ENCODE data around the gene ZNF566.

Gene ZNF566

DNA sequence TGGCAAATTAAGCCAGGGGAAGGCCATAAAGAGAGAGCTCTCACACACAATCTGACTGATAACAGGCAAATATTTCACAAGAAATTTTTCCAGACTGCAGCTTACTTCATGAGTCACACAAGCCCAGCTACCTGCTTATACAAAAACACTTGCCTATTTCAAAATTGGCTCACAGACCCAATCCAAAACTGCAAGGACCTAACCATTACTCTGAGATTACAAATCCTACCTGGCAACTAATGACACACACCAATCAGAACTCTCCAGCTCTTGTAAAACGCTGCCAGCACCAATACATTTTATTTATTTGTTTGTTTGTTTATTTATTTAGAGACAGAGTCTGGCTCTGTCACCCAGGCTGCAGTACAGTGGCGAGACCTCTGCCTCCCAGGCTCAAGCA, 52.8 kb downstream of the ZNF566 start:
- DNase-seq = no peak

DNA sequence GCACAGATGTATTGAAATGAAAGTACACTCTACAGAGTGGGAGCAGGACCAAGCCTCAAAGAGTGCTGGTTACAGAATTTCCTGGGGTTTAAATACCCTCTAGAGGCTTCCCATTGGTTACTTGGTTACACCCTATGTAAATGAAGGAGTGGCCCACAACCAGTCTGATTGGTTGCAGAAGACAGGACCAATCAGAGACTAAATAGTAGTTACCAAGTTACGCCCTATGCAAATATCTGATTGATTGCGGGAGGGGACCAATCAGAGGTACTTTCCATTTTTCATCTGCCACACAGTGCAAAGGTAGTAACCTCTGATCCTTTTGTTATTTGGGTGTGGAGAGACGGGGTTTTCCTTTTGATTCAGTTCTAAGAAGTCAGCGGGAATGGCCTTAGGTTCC, 65.4 kb downstream of the ZNF566 start:
- no peak for DNase-seq

DNA sequence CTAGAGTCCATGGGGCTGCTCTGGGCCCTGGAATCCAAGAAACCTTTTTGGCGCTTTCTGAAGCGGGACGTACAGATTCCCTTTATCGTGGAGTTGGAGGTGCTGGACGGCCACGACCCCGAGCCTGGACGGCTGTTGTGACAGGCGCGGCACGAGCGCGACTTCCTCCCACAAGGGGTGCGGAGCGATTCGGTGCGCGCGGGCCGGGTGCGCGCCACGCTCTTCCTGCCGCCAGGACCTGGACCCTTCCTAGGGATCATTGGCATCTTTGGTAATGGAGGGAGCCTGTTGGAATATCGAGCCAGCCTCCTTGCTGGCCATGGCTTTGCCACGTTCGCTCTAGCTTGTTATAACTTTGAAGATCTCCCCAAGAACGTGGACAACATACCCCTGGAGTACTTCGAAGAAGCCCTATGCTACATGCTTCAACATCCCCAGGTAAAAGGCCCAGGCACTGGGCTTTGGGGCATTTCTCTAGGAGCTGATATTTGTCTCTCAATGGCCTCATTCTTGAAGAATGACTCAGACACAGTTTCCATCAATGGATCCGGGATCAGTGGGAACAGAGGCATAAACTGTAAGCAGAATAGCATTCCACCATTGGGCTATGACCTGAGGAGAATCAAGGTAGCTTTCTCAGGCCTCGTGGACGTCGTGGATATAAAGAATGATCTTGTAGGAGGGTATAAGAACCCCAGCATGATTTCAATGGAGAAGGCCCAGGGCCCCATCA, 67.4 kb downstream of the ZNF566 start:
- DNase-seq = no peak

DNA sequence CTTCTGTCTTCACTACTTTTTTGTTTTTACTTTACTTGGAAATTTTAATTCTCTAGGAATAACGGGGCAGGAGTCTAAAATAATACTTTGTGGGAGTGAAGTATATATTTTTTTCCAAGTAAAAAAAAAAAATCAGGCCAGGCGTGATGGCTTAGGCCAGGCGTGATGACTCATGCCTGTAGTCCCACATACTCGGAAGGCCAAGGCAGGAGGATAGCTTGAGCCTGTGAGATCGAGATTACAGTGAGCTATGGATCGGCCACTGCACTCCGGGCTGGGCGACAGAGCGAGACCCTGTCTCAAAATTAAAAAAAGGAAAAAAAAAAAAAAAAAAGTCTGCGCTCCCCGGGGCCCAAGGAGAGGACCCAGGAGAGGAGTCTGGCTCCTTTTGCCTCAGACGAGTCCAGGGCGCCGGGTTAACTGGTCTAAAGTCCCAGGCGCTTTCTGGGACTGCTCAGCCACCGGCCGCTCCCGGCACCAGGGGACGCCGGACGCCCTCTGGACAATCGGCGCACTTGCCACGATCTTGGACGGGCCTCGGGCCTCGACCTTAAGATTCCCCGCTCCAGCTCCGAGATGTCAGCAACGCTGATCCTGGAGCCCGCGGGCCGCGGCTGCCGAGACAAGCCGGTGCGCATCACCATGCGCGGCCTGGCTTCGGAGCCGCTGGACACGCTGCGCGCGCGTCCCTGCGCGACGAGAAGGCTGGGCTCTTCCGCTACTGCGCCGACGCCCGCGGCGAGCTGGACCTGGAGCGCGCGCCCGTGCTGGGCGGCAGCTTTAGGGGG, 68.2 kb downstream of the ZNF566 start:
- DNase-seq = no peak

DNA sequence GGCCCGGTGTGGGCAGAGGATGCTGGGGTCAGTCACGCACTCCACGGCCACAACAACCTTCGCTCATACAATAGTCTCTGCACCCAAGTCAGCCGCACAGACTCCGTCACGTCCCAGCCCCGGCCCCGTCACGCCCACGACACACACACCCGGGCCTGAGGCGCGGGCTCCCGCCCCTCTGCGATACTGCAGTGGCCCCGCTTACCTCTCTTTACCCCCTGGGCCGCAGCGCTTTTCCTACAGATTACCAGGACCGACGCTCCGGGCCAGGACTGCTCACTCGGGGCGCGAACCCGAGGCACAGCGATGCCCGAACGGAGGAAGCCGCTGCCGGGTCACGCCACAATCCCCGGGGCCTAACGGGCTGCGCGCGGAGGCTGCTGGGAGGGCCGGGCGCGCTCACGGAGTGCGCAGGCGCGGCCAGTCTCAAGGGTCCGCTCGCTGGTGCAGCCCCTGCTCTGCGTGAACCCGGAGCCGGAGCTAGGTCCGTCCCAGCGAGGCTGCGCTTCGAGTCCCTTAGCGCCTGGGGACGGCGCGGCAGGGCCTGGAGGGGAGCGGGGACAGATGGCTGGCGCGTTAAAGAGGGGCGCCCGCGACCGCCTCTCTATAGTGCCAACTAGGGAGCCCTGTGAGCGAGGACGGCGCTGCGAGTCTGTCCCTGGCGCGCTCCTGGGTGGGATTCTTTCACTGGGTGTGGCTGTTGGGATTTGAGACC, 70.9 kb downstream of the ZNF566 start, which contains the start of gene ZFP82:
TSS of gene ZFP82 (minus strand) at position 358 of the 715 bp plus-strand sequence. CDS start 8,855 bp downstream, outside the sequence.
- DNase-seq = no peak

DNA sequence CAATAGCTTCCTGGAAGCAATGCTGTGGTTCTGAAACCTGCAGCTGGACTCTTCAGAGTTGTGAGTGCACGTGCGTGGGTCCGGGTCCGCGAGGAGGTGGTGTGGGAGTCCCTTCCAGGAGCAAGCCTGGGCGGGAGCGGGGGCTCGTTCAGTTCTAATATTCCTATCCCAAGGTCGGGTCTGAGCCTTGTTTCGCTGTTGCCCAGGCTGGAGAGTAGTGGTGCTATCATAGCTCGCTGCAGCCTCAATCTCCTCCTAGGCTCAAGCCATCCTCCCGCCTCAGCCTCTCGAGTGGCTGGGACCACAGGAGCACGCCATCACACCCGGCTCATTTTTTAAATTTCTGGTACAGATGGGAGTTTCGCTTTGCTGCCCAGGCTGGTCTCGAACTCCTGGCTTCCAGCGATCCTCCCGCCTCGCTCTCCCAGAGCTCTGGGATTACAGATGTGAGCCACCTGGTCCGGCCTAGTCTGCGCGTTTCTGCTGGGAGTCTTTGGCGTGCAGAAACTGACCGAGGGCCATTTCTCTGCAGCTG, 71.5 kb downstream of the ZNF566 start:
- no peak for DNase-seq

DNA sequence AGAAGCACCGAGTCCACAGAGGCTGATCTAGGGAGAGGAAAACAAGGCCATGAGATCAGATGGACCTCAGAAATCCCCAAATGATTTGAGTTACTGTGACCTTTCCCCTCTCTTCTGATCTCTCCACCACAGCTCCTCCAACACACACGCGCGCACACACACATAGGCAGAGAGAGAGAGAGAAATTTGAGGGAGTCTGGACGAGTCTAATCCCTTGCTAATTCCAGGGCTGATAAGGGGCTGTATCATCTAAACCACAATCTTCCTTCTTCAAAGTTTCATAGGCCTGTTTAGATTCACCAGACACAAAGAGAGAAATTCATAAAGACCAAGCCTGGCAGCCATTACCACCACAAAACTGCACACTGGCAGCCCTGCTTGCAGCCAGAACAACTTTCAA, 79.5 kb downstream of the ZNF566 start:
- DNase-seq = no peak

DNA sequence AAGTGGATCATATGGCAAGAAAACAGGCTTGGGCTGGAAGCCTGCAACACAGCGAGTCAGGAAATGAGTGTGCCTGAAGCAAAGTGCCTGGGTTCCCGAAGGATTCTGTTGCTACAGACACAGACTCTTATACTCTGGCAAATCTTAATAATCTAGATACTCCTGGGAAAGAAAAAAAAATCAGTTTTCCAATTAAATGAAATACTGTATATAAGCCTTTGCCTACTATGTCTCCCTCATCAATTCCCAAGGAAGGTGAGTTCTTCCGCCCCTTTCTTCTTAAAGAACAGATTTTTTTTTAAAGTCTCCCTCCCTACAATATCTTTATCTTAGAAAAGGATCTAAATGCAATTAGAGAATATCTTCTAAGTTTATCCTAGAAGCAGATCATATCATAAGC, 81.3 kb downstream of the ZNF566 start:
- no peak for DNase-seq

DNA sequence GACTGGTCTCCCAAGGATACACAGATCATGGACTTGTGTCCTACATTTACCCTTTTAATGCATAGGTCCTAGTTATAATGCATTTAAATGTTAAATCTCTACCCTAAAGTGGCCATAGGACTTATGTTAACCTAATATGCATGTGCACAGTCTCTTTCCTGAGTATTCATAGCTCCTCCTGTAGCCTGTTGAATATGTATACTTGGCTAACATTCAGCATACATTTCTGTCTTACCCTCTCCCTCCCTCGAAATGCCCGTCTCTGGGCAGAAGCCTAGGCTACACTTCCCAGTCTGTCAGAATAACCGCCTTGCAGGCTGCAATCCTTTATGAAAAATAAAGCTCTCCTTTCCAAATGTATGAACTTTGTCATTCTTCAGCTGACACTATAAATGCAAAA, 84.9 kb downstream of the ZNF566 start:
- no peak for DNase-seq

DNA sequence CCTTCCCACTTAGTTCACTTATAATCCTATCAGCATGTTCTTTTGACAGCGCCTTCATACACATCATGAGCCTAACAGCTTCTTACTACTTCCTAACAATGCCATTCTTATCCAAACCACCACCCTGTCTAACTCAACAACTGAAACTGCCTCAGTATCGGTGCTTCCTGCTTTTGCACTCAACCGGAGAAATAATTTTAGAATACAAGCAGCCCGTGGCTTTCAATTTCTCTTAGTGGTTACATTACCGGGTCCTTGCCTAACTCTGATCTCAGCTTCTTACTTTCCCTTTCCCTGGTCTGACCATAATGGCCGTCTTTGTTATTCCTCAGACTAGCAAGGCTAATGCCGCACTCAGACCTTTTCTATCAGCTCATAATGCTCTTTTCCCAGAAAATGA, 87.9 kb downstream of the ZNF566 start:
- DNase-seq = no peak

DNA sequence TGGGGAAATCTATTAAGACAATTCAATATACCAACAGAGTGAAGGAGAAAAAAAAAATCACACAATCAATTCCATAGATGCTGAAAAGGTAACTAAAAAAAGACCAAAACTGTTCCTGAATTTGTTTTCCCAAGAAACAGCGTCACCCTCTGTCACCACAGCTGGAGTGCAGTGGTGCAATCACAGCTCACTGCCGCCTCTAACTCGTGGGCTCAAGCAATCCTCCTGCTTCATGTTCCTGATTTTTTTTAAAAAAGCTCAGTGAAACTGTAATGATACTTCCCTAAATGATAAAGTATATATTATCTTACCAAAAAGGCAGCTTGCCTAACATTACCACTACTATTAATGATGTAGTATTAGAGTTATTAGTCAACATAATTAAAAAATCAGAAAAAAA, 90.8 kb downstream of the ZNF566 start:
- no peak for DNase-seq
